GM19438 (cell line): ENCODE data around the gene AK5.

Source experiments
- ATAC-seq: cut with Tn5 transposase; IDR thresholded peaks from one replicate; pipeline ENCODE4 v1.9.1; 2021; ENCODE audit warnings: low read depth; ENCODE audit not compliant: unreplicated experiment

The AK5 gene

GRCh38 chr1:77428068-77428467, 146.2 kb downstream of the AK5 start:
- no peak for ATAC-seq

- no peak for ATAC-seq
Observed at GRCh38 chr1:77430966-77431690, 149.3 kb downstream of the AK5 start.

- no peak for ATAC-seq
Observed at GRCh38 chr1:77433934-77434333, 152.1 kb downstream of the AK5 start.

GRCh38 chr1:77434967-77435366, 153.1 kb downstream of the AK5 start:
- ATAC-seq: no peak

GRCh38 chr1:77438236-77438913, 156.6 kb downstream of the AK5 start:
- ATAC-seq: no peak

GRCh38 chr1:77446841-77447555, 165.2 kb downstream of the AK5 start:
- no peak for ATAC-seq

GRCh38 chr1:77447669-77448068, 165.8 kb downstream of the AK5 start:
- no peak for ATAC-seq

- no peak for ATAC-seq
Observed at GRCh38 chr1:77459881-77460280, 178.1 kb downstream of the AK5 start.

- no peak for ATAC-seq
Observed at GRCh38 chr1:77461691-77462090, 179.9 kb downstream of the AK5 start.

GRCh38 chr1:77463216-77463615, 181.4 kb downstream of the AK5 start:
- no peak for ATAC-seq

GRCh38 chr1:77465139-77465538, 183.3 kb downstream of the AK5 start:
- ATAC-seq: no peak

GRCh38 chr1:77465922-77466321, 184.1 kb downstream of the AK5 start:
- no peak for ATAC-seq

GRCh38 chr1:77467021-77467595, 185.3 kb downstream of the AK5 start:
- ATAC-seq: no peak

GRCh38 chr1:77467741-77468140, 185.9 kb downstream of the AK5 start:
- no peak for ATAC-seq

- ATAC-seq: no peak
Observed at GRCh38 chr1:77468257-77468948, 186.6 kb downstream of the AK5 start.

GRCh38 chr1:77468949-77469710, 187.3 kb downstream of the AK5 start:
- ATAC-seq: no peak

GRCh38 chr1:77471691-77472090, 189.9 kb downstream of the AK5 start:
- ATAC-seq: no peak

GRCh38 chr1:77473690-77474089, 191.9 kb downstream of the AK5 start:
- no peak for ATAC-seq

- no peak for ATAC-seq
Observed at GRCh38 chr1:77475641-77476040, 193.8 kb downstream of the AK5 start.

GRCh38 chr1:77476475-77476874, 194.7 kb downstream of the AK5 start:
- ATAC-seq: no peak
